Measurements from ENCODE around the gene TMEM132A.

The TMEM132A gene

DNA sequence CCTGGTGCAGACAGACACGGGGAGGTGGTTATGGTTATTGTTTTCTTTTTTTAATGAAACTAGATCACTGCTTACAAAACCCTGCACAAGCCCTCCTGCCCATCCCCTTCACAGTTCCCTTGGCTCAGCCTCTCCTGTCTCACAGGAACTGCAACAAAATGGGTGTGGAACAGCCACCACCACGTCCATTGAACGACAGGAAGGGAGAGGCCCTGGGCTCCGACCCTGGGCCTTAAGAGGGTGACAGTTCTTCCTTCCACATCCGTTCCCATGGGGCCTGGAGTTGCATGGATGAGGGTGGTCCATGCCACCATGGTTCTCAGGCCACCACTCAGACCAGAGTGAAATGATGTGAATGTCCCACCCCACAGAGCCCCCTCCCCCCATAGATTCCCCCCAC is 33.6 kb upstream of the TMEM132A start:
- H3K9me3 ChIP-seq (replicated peaks; ENCODE audit: low read length), result no peaks in the 10 kb centered on the region
- H3K27me3 ChIP-seq (ENCODE audit: control insufficient read depth, insufficient read depth, low read length), result no peaks in the 10 kb centered on the region
- H3K4me1 ChIP-seq (ENCODE audit: control insufficient read depth, insufficient read depth, low read length), result no peaks in the 10 kb centered on the region
- H3K4me3 ChIP-seq (ENCODE audit: low read length), result no peak overlapping the region
- H3K36me3 ChIP-seq (ENCODE audit: insufficient read depth, low read length), result peaks cover 26% of the 10 kb centered on the region
- no peak overlapping the region for H3K9ac ChIP-seq (ENCODE audit: low read depth, low read length)
- H3K4me2 ChIP-seq (ENCODE audit: low read length), result no peak overlapping the region

DNA sequence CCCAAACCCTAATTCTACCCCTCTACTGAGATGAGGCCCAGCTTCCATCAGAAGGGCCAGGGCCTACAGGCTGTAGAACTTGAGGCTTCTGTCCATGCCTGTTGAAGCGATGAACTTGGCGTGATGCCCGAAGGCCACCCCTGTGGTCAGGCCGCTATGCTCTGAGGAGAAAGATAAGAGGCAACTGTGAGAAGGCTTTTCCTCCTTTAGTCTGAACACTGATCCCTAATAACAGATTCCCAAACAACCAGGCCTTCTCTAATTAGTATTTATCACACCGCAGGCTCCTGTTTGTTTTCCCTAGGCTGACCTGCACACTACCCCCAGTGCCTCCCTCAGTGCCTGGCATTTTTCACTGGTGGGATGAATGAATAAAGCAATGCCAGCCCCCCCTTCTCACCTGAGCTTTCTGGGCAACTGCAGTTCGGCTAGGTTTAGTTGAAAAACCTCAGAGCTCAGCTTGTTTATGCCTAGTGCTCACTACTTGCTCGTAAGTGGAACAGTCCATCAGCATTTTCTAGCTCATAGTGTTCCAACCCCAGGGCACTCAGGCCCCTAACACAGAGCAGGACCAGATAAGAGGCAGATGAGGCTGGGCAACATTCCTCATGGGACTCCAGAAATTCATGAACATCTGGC is 33.0 kb upstream of the TMEM132A start:
- Histone ChIP-seq H3K36me3 (ENCODE audit: insufficient read depth, low read length) (peaks cover 31% of the 10 kb centered on the region), H3K27me3 (ENCODE audit: control insufficient read depth, insufficient read depth, low read length) (no peaks in the 10 kb centered on the region), H3K9ac (ENCODE audit: low read depth, low read length) (no peak overlapping the region), H3K4me3 (ENCODE audit: low read length) (no peak overlapping the region), H3K9me3 (replicated peaks; ENCODE audit: low read length) (no peaks in the 10 kb centered on the region), H3K4me1 (ENCODE audit: control insufficient read depth, insufficient read depth, low read length) (no peaks in the 10 kb centered on the region), H3K4me2 (ENCODE audit: low read length) (no peak overlapping the region)

DNA sequence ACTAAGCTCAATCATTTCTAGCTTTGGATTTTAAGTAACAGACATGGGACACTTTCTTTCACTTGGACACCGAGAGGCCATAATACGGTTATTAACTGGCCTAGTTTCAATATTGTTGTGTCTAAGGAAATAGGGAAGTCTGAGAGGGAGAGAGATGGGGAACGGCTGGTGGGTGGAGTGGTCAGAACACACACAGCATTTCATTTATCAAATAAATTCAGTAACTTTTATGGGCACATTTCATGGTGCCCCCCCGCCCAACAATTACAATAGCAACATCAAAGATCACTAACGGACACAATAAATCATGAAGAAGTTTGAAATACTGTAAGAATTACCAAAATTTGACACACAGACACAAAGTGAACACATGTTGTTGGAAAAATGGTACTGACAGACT is 28.6 kb upstream of the TMEM132A start:
- no peak overlapping the region for H3K4me2 ChIP-seq (ENCODE audit: low read length)
- no peaks in the 10 kb centered on the region for H3K9me3 ChIP-seq (replicated peaks; ENCODE audit: low read length)
- no peaks in the 10 kb centered on the region for H3K27me3 ChIP-seq (ENCODE audit: control insufficient read depth, insufficient read depth, low read length)
- H3K4me3 ChIP-seq (ENCODE audit: low read length), result no peak overlapping the region
- no peak overlapping the region for H3K9ac ChIP-seq (ENCODE audit: low read depth, low read length)
- H3K36me3 ChIP-seq (ENCODE audit: insufficient read depth, low read length), result peaks cover 73% of the 10 kb centered on the region
- no peaks in the 10 kb centered on the region for H3K4me1 ChIP-seq (ENCODE audit: control insufficient read depth, insufficient read depth, low read length)

DNA sequence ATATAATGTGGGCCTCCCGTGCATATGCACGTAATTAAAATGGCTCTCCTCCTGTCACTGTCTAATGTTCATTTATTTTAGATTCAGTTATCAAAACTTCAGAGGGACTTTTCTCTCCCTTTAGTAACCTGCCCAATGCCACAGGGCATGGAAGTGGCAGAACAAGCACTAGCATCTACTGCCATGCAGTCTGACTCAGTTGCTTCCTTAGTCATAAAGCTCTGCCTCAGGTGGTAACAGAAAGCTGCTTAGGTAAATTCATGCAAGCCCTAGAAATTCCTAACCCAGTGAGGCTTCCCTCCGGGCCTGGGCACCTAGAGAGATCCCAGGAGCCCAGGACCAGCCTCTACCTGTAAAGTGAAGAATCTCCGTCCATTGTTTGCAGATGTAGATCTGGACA is 26.8 kb upstream of the TMEM132A start:
- Histone ChIP-seq H3K4me3 (ENCODE audit: low read length) (no peak overlapping the region), H3K9me3 (replicated peaks; ENCODE audit: low read length) (no peaks in the 10 kb centered on the region), H3K9ac (ENCODE audit: low read depth, low read length) (no peak overlapping the region), H3K4me1 (ENCODE audit: control insufficient read depth, insufficient read depth, low read length) (no peaks in the 10 kb centered on the region), H3K27me3 (ENCODE audit: control insufficient read depth, insufficient read depth, low read length) (no peaks in the 10 kb centered on the region), H3K36me3 (ENCODE audit: insufficient read depth, low read length) (peaks cover 88% of the 10 kb centered on the region), H3K4me2 (ENCODE audit: low read length) (no peak overlapping the region)

DNA sequence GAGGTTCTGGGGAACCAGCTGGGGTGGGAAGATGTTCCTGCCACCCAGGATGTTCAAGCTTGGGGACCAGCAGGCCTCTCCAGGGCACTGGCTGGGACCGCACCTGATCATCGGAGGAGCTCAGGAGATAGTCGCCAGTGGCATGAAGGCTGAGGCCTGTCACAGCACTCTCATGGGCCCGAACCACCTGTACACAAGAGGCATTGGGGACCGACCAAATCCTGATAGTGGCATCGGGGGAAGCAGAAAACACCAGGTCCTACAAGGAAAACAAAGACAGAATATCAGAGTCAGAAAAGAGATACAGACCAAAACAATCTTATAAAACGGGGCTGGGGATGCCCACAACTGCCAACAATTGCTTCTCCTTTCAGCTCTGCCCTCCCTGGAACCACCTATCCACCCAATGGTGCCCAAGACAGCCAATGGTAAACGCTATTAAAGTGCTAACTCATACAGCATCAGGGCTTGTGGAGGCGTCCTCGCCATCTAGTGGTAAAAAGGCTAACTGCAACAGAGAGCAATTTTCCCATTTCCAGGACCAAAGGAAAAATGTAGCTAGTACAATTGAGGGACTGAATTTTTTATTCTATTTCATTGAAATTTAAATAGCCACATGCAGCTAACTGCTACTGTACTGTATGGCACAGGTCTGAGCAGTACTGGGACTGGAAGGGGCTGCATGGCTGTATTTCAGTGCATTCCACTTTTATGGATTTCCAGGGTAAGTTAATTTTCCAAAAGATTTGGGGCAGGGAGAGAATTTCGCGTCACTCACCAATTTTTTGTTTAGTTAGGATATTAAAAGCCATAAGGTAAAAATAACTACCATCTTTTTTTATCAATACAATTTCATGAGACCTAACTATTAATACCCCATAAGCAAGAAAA is 25.0 kb upstream of the TMEM132A start:
- Histone ChIP-seq H3K36me3 (ENCODE audit: insufficient read depth, low read length) (peaks cover 91% of the 10 kb centered on the region), H3K27me3 (ENCODE audit: control insufficient read depth, insufficient read depth, low read length) (no peaks in the 10 kb centered on the region), H3K9ac (ENCODE audit: low read depth, low read length) (no peak overlapping the region), H3K9me3 (replicated peaks; ENCODE audit: low read length) (no peaks in the 10 kb centered on the region), H3K4me3 (ENCODE audit: low read length) (no peak overlapping the region), H3K4me1 (ENCODE audit: control insufficient read depth, insufficient read depth, low read length) (peaks cover under 1% of the 10 kb centered on the region), H3K4me2 (ENCODE audit: low read length) (no peak overlapping the region)

DNA sequence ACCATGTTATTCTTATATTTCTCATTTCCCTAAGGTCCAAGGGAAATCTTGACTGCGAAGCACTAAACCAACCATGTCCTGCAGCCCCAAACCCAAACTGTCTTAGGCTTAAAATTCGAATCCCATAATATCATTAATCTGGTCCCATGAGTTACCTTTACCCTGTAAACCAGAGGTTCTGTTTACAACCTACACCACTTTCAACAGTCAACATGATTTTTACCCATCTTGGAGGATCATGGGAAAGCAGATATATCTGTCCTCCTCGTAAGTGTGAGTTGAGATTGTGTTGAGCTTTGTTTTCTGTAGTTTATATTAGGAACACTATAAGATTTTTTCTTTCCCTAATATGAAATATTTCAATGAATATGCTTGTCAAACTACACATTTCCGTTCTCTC is 24.3 kb upstream of the TMEM132A start:
- Histone ChIP-seq H3K4me3 (ENCODE audit: low read length) (no peak overlapping the region), H3K4me2 (ENCODE audit: low read length) (no peak overlapping the region), H3K4me1 (ENCODE audit: control insufficient read depth, insufficient read depth, low read length) (peaks cover 8% of the 10 kb centered on the region), H3K9me3 (replicated peaks; ENCODE audit: low read length) (no peaks in the 10 kb centered on the region), H3K9ac (ENCODE audit: low read depth, low read length) (no peak overlapping the region), H3K27me3 (ENCODE audit: control insufficient read depth, insufficient read depth, low read length) (no peaks in the 10 kb centered on the region), H3K36me3 (ENCODE audit: insufficient read depth, low read length) (peaks cover 84% of the 10 kb centered on the region)

DNA sequence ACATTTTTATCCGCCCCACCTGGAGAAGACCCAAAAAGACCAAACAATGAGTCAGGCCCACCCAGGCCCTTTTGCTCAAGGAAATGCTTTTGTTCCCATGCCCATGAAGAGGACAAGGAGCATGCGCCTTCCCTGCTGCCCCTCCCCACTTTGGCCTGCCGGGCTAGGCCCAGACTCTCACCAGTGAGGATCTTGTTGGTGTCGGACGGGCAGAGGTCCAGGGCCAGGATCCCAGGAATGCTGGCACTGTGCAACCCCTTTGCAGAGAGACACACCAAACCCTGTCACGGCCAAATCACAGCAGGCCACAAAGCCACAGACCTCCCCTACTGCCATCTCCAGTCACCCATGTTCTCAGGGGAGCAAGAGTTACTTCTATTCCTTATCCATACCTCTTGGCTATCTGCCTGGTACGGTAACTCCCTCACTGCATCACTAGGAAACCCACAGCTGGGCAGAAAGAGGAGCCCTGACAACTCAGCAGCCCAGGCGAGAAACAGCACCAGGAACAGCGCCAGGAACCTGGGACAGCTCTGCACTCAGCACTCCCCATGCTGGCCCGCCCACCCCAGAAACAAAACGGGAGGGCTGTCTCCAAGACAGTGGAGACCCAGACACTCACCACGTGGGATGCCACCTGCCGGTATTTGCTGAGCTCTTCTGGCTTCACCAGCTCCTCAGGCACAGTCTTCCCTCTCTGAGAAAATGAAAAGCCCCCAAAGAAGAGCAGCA is 23.4 kb upstream of the TMEM132A start:
- Histone ChIP-seq H3K4me1 (ENCODE audit: control insufficient read depth, insufficient read depth, low read length) (peaks cover 13% of the 10 kb centered on the region), H3K9me3 (replicated peaks; ENCODE audit: low read length) (no peaks in the 10 kb centered on the region), H3K27me3 (ENCODE audit: control insufficient read depth, insufficient read depth, low read length) (no peaks in the 10 kb centered on the region), H3K36me3 (ENCODE audit: insufficient read depth, low read length) (peaks cover 75% of the 10 kb centered on the region), H3K4me2 (ENCODE audit: low read length) (no peak overlapping the region), H3K9ac (ENCODE audit: low read depth, low read length) (no peak overlapping the region), H3K4me3 (ENCODE audit: low read length) (no peak overlapping the region)

DNA sequence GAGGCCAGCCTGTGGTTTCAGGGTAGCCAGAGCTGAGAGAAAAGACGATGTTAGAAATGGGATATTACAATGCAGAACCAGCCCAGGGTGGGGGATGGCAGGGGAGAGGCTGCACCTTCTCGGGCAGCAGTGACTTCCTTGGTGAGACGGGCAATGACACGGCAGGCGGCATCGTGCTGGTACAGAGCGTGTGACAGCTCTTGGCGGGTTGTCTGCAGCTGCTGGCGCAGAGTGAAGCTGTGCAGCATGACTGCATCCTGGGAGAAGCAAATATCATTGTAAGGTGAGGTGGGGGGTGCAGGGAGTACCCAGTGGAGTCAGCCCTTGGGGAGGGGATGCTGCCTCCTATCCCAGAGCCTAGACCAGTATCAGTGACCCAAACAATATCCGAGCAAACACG is 21.6 kb upstream of the TMEM132A start:
- H3K9me3 ChIP-seq (replicated peaks; ENCODE audit: low read length), result no peaks in the 10 kb centered on the region
- peaks cover 59% of the 10 kb centered on the region for H3K36me3 ChIP-seq (ENCODE audit: insufficient read depth, low read length)
- no peak overlapping the region for H3K9ac ChIP-seq (ENCODE audit: low read depth, low read length)

DNA sequence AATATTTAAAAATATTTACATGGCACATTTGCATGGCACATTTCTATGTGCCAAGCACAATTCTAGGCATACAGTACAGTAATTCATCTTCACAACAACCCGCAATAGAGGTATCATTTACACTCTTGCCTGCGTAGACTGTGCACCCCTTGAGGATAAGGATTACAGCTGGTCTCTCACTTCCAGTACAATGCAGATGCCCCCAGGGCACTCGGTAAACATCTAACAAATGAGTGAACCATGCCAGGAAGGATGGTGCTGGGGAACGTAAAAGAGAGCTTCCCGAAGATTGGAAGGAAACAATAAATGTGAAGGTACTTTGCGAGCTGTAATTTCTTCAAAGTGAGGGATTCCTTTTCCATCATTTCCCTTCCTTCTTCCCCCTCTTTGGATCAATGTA is 19.2 kb upstream of the TMEM132A start:
- peaks cover 14% of the 10 kb centered on the region for H3K27me3 ChIP-seq (ENCODE audit: control insufficient read depth, insufficient read depth, low read length)
- H3K9ac ChIP-seq (ENCODE audit: low read depth, low read length), result peak overlapping the region; percentile 99
- H3K36me3 ChIP-seq (ENCODE audit: insufficient read depth, low read length), result peaks cover 36% of the 10 kb centered on the region
- H3K9me3 ChIP-seq (replicated peaks; ENCODE audit: low read length), result no peaks in the 10 kb centered on the region
- peak overlapping the region; percentile 88 for H3K4me2 ChIP-seq (ENCODE audit: low read length)
- H3K4me1 ChIP-seq (ENCODE audit: control insufficient read depth, insufficient read depth, low read length), result peaks cover 16% of the 10 kb centered on the region
- H3K4me3 ChIP-seq (ENCODE audit: low read length), result peak overlapping the region; percentile 94

More for the DNA sequence above, 21.6 kb upstream of the TMEM132A start:
- Histone ChIP-seq H3K4me3 (ENCODE audit: low read length) (no peak overlapping the region), H3K27me3 (ENCODE audit: control insufficient read depth, insufficient read depth, low read length) (no peaks in the 10 kb centered on the region), H3K4me1 (ENCODE audit: control insufficient read depth, insufficient read depth, low read length) (peaks cover 16% of the 10 kb centered on the region), H3K4me2 (ENCODE audit: low read length) (no peak overlapping the region)

DNA sequence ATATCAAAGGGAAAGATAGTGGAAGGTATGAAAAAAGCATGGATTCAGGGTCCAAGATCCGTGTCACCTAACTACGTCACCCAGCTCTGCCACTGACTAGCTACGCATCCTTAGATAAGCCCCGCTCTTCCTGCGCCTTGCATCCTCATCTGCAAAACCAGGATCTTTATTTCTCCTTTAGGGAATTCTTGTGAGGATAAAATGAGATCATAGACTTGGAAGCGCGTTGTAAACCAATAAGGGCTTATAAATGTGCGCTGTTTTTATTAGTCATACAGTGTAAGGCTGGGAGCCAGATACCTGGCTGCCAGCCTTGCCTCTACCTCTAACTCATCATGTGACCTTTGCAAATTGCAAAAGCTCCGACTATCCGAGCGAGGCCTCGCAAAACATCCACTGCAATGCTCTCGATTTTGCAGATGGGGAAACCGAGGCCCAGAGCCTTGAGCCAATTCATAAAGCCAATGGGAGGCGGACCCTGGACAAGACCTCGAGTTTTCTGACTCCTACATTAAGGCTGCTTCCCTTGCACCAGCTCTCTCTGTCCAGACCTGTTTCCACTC is 18.6 kb upstream of the TMEM132A start:
- Histone ChIP-seq H3K9me3 (replicated peaks; ENCODE audit: low read length) (no peaks in the 10 kb centered on the region), H3K36me3 (ENCODE audit: insufficient read depth, low read length) (peaks cover 30% of the 10 kb centered on the region), H3K27me3 (ENCODE audit: control insufficient read depth, insufficient read depth, low read length) (peaks cover 19% of the 10 kb centered on the region), H3K4me2 (ENCODE audit: low read length) (peak overlapping the region; percentile 88), H3K4me1 (ENCODE audit: control insufficient read depth, insufficient read depth, low read length) (peaks cover 16% of the 10 kb centered on the region), H3K4me3 (ENCODE audit: low read length) (peak overlapping the region; percentile 94), H3K9ac (ENCODE audit: low read depth, low read length) (peak overlapping the region; percentile 99)

Measured in skeletal muscle satellite cell (primary cell).